ENCODE data around the gene FLCN.

The FLCN gene

GRCh38 chr17:17164156-17164555, 72.8 kb downstream of the FLCN start:
- DNase-seq = no peak
